ENCODE measurements around the gene ZGPAT. TPM values are rescaled to one million over a fixed set of nuclear protein-coding genes. Genes with fewer than 3 reads are reported as not detected.

Gene ZGPAT
- total RNA-seq, 1 experiment from 2014 or later: 44.3 TPM

- peak; percentile 91 for DNase-seq (ENCODE audit: low read depth)
- in situ Hi-C loops (cut with HindIII; ENCODE audit: low pct_unique_long_range_greater_than_20kb, low sequenced_read_pairs): no loop called here
These were observed 8.9 kb upstream of the ZGPAT start for GRCh38 chr20:63698739-63699465.

GRCh38 chr20:63699466-63700198 is 8.2 kb upstream of the ZGPAT start:
- in situ Hi-C loops (cut with HindIII; ENCODE audit: low pct_unique_long_range_greater_than_20kb, low sequenced_read_pairs): no loop called here
- no peak for DNase-seq (ENCODE audit: low read depth)

GRCh38 chr20:63700199-63701050 is 7.4 kb upstream of the ZGPAT start:
- in situ Hi-C loops (cut with HindIII; ENCODE audit: low pct_unique_long_range_greater_than_20kb, low sequenced_read_pairs): no loop called here
- no peak for DNase-seq (ENCODE audit: low read depth)

- in situ Hi-C loops (cut with HindIII; ENCODE audit: low pct_unique_long_range_greater_than_20kb, low sequenced_read_pairs): no loop called here
- DNase-seq (ENCODE audit: low read depth): no peak
These were observed 6.8 kb upstream of the ZGPAT start for GRCh38 chr20:63701051-63701328.

- no peak for DNase-seq (ENCODE audit: low read depth)
- in situ Hi-C loops (cut with HindIII; ENCODE audit: low pct_unique_long_range_greater_than_20kb, low sequenced_read_pairs): no loop called here
These were observed 6.4 kb upstream of the ZGPAT start for GRCh38 chr20:63701329-63702035.

- in situ Hi-C loops (cut with HindIII; ENCODE audit: low pct_unique_long_range_greater_than_20kb, low sequenced_read_pairs): no loop called here
- no peak for DNase-seq (ENCODE audit: low read depth)
These were observed 5.7 kb upstream of the ZGPAT start for GRCh38 chr20:63702036-63702665.

- in situ Hi-C loops (cut with HindIII; ENCODE audit: low pct_unique_long_range_greater_than_20kb, low sequenced_read_pairs): no loop called here
These were observed 4.9 kb upstream of the ZGPAT start for GRCh38 chr20:63702751-63703470.

GRCh38 chr20:63703471-63703975 is 4.3 kb upstream of the ZGPAT start:
- no peak for DNase-seq (ENCODE audit: low read depth)
- in situ Hi-C loops (cut with HindIII; ENCODE audit: low pct_unique_long_range_greater_than_20kb, low sequenced_read_pairs): no loop called here

More at GRCh38 chr20:63702751-63703470, 4.9 kb upstream of the ZGPAT start:
- DNase-seq (ENCODE audit: low read depth): no peak

- no peak for DNase-seq (ENCODE audit: low read depth)
- in situ Hi-C loops (cut with HindIII; ENCODE audit: low pct_unique_long_range_greater_than_20kb, low sequenced_read_pairs): no loop called here
These were observed 3.7 kb upstream of the ZGPAT start for GRCh38 chr20:63703976-63704748.

- in situ Hi-C loops (cut with HindIII; ENCODE audit: low pct_unique_long_range_greater_than_20kb, low sequenced_read_pairs): no loop called here
- no peak for DNase-seq (ENCODE audit: low read depth)
These were observed 3.1 kb upstream of the ZGPAT start for GRCh38 chr20:63704749-63705117.

GRCh38 chr20:63705232-63706026 is 2.4 kb upstream of the ZGPAT start:
- no peak for DNase-seq (ENCODE audit: low read depth)
- in situ Hi-C loops (cut with HindIII; ENCODE audit: low pct_unique_long_range_greater_than_20kb, low sequenced_read_pairs): no loop called here

- no peak for DNase-seq (ENCODE audit: low read depth)
- in situ Hi-C loops (cut with HindIII; ENCODE audit: low pct_unique_long_range_greater_than_20kb, low sequenced_read_pairs): no loop called here
These were observed 1.7 kb upstream of the ZGPAT start for GRCh38 chr20:63706027-63706695.

- DNase-seq (ENCODE audit: low read depth): peak; percentile 55
- in situ Hi-C loops (cut with HindIII; ENCODE audit: low pct_unique_long_range_greater_than_20kb, low sequenced_read_pairs): no loop called here
These were observed 834 bp upstream of the ZGPAT start for GRCh38 chr20:63706852-63707557.

GRCh38 chr20:63708301-63709148 is 686 bp downstream of the ZGPAT start:
- in situ Hi-C loops (cut with HindIII; ENCODE audit: low pct_unique_long_range_greater_than_20kb, low sequenced_read_pairs): no loop called here
- no peak for DNase-seq (ENCODE audit: low read depth)
